A549 (cell line): ENCODE results near the gene GNL2.

Experiments
- BHLHE40 ChIP-seq: IDR thresholded peaks from 2 replicates; pipeline ENCODE4 v1.6.1; 2012; ENCODE audit warnings: low read depth, low read length, inconsistent platforms
- CHD2 ChIP-seq: fragments of 150-350 bp; IDR thresholded peaks from 2 replicates; pipeline ENCODE4 v1.6.1; 2014; ENCODE audit warnings: low read length; ENCODE audit not compliant: partially characterized antibody
- EP300 ChIP-seq, 2 experiments: fragments of >200 bp; sonication (Bioruptor Twin); formaldehyde crosslinking; IDR thresholded peaks; 2 replicates in 1 of 2; 3 replicates in 1 of 2; pipeline ENCODE4 v1.6.1; 2016 to 2017
- ESRRA ChIP-seq: fragments of 150-350 bp; IDR thresholded peaks from 2 replicates; pipeline ENCODE4 v1.6.1; 2014; ENCODE audit warnings: mild to moderate bottlenecking, low read length, borderline replicate concordance
- HDAC2 ChIP-seq: fragments of 200-600 bp; sonication (generic); IDR thresholded peaks from 2 replicates; pipeline ENCODE4 v1.6.1; 2016
- KDM1A ChIP-seq: fragments of 200-600 bp; sonication (generic); IDR thresholded peaks from 2 replicates; pipeline ENCODE4 v1.6.1; 2016; ENCODE audit warnings: low read depth, mild to moderate bottlenecking
- MYC ChIP-seq: IDR thresholded peaks from 2 replicates; pipeline ENCODE4 v1.6.1; 2012; ENCODE audit warnings: mild to moderate bottlenecking, inconsistent platforms, low read length, improper control_type of control experiment, borderline replicate concordance
- POLR2A ChIP-seq: IDR thresholded peaks from 2 replicates; pipeline ENCODE4 v1.6.1; 2012; ENCODE audit warnings: mild to moderate bottlenecking, low read length
- REST ChIP-seq: fragments of 200-600 bp; sonication (generic); IDR thresholded peaks from 2 replicates; pipeline ENCODE4 v1.6.1; 2016; ENCODE audit warnings: antibody characterized with exemption, mild to moderate bottlenecking, moderate library complexity
- RNF2 ChIP-seq: fragments of 200-600 bp; sonication (generic); IDR thresholded peaks from 2 replicates; pipeline ENCODE4 v1.6.1; 2016; ENCODE audit warnings: low read depth, mild to moderate bottlenecking, antibody characterized with exemption, moderate library complexity, borderline replicate concordance
- TF ChIP-seq, protein P1 (sequence below): fragments of >200 bp; sonication (Bioruptor Twin); formaldehyde crosslinking; IDR thresholded peaks from 3 replicates; pipeline ENCODE4 v1.5.1; 2016
- TF ChIP-seq, protein P2 (sequence below): IDR thresholded peaks from 2 replicates; pipeline ENCODE4 v1.6.1; 2012

DNA sequence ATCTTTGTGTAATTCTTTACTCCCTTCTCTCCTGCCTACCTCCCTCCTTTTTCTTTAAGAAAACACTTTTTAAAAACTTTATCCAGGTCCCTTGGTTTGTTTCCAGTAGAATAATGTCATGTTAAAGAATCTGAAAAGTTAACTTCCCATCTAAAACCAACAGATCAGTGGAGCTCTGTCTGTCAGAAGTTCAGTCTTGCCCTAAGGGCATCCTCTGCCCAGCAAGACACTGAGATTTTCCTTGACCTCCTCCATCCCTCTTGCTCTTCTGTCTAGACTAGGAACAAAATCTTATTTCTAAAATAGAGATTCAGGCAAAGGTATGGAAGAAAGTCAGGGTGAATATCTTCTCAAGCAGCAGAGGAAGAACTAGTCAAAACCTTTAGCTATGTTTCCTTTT is 5.7 kb upstream of the GNL2 start:
- TF ChIP-seq RNF2 (no peak), REST (no peak), ESRRA (no peak), CHD2 (no peak), KDM1A (no peak), HDAC2 (no peak), POLR2A (no peak), EP300 (IDR thresholded peaks at IDR 0.05) (no peak), MYC (no peak), BHLHE40 (no peak)
- TF ChIP-seq, protein P1, sequence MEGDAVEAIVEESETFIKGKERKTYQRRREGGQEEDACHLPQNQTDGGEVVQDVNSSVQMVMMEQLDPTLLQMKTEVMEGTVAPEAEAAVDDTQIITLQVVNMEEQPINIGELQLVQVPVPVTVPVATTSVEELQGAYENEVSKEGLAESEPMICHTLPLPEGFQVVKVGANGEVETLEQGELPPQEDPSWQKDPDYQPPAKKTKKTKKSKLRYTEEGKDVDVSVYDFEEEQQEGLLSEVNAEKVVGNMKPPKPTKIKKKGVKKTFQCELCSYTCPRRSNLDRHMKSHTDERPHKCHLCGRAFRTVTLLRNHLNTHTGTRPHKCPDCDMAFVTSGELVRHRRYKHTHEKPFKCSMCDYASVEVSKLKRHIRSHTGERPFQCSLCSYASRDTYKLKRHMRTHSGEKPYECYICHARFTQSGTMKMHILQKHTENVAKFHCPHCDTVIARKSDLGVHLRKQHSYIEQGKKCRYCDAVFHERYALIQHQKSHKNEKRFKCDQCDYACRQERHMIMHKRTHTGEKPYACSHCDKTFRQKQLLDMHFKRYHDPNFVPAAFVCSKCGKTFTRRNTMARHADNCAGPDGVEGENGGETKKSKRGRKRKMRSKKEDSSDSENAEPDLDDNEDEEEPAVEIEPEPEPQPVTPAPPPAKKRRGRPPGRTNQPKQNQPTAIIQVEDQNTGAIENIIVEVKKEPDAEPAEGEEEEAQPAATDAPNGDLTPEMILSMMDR = no peak
- TF ChIP-seq, protein P2, sequence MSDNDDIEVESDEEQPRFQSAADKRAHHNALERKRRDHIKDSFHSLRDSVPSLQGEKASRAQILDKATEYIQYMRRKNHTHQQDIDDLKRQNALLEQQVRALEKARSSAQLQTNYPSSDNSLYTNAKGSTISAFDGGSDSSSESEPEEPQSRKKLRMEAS = no peak
